Measurements from ENCODE around the gene MYOF.
"Not testable (repeated sequence)": the region's sequence is repeated elsewhere in the genome, so short reads cannot be mapped to it uniquely, and the experiment has no call there.

The MYOF gene

DNA sequence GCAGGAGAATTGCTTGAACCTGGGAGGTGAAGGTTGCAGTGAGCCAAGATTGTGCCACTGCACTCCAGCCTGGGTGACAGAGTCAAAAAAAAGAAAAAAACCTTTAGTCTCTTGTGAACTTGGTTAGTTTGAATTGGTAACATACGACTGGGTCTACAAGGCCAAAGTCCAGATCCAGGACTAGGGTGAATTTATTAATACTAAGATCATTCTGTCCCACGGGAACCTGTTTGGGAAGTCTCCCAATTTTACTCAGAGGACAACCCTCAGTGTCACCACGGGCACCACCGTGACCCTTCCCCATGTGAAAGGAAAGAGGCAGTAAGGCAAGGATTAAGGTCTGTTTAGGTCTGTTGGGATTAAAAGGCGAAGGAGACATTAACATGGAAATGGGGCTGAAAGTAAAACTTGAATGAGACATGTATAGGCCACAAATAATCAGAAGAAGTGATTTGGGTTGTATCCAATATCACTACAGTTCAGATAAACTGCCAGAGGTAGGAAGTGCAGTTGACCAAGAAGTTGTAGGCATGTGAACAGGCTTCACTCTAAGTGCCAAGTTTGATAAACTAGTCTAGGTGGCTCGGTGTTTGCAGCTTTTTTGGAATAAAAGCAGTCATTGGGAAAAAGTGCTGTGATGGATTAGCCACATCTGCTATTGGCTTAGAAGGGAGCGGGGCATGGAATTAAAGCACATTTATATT, 30.7 kb downstream of the MYOF start:
- no peak for DNase-seq

DNA sequence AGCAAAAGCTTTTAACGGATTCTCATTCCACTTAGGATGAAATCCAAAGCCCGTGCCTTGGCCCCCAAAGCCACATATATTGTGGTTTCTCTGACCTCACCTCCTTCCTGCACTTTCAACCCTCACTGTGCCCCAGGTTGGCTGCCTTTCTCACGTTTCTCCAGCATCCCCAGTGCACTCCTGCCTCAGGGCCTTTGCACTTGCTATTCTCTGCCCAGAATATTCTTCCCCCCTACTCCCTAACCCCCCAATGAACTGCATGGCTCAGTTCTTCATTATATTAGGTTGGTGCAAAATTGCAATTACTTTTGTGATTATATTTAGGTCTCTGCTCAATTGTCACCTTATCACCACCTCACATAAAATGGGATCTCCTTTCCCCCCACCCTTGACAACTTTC, 34.2 kb downstream of the MYOF start:
- DNase-seq = no peak

DNA sequence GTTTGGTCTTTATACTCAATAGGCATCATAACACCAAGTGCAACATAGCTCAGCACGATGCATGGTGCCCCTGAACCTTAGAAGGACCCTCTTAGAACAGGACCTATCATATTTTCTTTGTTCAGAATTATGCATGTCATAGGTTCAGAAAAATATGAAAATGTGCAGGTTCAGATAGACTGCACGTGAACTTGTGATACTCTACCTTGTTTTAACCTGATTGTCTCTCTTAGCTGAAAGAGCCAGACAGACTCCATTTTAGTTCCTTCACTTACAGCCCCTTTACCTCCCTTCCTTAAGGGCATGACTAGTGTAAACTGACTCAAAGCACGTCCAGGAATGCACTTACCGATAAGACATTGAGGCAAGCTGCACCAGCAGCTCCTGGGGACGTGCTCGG, 35.1 kb downstream of the MYOF start:
- DNase-seq = no peak

DNA sequence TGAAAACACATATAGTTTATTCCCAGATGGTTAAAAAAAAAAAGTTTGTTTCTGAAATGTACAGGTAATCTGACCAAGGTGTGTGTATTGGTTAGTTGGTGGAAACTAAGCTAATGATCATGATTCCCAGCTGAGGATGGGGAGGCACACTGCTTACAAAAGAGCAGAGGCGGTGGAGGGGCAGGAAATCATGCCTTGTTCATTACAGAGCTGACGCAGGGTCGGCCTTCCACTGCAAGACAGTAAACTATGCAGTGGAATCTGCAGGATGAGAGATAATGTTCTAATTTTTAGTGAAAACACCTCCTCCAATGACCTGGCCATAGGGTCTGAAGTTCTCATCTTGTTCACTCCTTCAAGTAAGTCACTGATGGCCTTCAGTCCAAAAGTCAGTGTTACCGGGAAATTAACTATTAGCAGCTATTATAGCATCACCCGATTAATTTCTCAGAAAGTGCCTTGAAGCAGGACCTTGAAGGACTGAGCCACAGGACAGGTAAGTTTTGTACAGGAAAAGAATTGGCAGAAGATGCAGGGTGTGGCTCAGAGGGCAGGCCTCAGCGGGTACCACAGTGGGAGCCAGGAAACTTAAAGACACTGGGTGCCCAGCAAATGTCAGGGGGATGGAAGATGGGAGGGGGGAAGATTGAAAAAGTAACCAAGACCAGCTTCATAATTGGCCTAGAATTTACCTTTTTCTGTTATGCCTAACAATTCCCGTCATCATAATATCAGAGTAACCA, 36.0 kb downstream of the MYOF start:
- no peak for DNase-seq

DNA sequence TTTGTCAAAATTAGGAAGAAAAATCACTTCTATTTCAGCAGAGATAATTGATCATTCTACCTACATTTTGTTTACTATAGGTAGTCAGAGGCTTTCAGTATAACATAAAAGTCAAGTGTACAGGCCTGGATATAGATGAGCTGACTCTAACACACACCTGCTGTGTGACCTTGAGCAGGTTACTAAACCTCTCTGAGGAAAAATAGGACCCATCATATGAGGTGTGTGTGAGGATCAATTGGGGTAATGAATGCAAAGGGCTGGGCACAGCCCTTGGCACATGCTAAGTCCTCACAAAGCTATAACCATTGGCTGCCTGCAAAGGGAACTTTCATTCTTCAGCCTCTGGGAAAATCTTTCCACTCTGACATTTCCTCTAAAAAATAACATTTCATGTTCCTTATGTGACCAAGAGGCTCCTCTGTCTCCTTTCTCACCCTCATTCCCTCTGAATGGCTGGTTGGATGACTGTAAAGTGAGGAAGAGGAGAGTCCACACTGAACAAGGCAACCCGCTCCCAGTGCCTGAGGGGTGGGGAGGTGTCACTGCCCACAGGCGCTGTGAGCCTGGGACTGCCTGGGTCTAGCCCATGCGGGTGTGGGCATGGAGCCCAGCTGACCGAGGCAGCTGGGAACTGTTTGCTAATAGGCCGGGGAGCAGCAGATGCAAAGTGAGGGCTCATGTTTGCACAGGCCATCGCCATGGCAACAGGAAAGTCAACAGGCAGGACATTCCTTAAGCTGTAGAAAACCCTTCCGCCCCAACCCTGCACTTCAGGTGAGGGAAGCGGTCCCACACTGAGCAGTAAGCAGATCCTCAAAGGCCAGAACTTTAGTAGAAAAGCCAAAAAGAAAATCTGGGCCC, 36.8 kb downstream of the MYOF start:
- no peak for DNase-seq

DNA sequence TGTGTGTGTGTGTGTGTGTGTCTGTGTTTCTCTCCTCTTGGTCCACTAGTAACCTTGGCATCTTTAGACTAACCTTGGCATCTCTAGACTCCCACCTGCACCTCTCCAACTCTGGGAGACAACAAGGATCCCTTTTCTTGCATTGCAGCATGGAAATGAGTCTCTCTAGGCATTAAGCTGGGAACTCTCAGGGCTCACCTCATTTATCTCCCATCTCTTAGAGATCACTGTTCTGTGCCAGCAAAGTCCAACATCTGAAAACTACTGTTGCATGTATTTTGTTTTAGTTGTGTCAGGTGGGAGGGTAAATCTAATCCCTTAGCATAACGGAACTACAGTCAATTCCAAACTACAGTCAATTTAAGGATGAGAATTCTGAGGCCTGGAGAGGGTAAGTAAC, 38.7 kb downstream of the MYOF start:
- no peak for DNase-seq

DNA sequence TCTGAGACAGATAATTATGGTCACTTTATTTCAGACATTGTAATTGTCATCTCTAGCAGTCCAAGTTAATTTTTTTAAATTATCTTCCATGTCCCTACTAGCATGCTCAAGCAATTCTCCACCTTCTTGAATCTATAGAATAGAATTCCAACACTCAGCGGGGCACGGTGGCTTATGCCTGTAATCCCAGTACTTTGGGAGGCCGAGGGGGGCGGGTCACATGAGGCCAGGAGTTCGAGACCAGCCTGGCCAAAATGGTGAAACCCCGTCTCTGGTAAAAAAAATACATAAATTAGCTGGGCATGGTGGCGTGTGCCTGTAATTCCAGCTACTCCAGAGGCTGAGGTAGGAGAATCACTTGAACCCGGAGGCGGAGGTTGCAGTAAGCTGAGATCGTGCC, 39.4 kb downstream of the MYOF start:
- DNase-seq = not testable (repeated sequence)

DNA sequence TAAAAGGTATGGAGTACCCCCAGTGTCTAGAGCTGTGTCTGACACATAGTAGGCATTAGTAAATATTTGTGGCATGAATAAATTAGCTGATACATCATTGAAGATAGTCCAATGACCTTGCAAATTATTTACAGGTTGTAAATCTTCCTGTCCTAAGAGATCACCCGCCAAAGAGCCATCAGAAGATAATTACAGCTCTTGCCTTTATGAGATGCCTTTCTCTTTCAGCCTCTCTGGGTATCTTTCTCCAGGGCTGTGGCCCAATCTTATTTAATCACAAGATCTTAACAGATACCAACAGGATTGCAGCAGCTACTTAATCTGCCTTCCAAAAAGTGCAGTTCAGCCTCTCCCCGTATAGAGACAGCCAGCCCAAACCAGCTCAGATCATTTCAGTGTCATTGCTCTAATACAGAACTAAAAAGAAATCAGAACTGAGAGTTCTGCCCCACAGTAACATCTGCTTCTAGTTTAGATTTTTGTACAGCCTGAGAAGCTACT, 41.5 kb downstream of the MYOF start:
- no peak for DNase-seq

DNA sequence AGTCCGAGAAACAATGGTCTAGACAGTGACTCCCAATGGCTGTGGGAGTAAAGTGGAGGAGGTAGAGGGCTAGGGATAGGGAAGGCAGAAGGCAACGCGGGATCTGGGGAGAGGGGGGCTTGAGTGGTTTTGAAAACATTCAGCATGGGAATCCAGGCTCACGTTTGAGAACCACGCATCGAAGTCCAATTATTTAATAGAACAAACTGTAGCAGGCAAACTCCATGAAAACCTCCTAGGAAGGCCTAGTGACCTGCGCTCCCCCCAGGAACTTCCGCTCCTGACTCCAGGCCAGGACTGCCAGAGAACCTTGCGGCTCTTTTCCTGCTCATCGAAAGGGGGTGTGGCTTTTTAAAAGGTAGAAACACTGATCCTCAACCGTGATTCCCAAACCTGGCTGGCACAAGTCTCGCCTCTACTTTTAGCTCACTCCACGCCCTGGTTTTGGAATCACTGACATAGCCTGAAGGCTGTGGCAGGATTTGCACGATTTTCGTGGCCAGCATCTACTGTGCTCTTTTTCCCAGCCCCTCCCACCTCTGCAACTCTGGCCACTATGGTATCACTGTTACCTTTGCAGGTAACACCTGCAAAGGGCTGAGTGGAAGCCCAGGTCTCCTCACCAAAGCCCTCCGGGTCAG, 43.4 kb downstream of the MYOF start:
- no peak for DNase-seq

DNA sequence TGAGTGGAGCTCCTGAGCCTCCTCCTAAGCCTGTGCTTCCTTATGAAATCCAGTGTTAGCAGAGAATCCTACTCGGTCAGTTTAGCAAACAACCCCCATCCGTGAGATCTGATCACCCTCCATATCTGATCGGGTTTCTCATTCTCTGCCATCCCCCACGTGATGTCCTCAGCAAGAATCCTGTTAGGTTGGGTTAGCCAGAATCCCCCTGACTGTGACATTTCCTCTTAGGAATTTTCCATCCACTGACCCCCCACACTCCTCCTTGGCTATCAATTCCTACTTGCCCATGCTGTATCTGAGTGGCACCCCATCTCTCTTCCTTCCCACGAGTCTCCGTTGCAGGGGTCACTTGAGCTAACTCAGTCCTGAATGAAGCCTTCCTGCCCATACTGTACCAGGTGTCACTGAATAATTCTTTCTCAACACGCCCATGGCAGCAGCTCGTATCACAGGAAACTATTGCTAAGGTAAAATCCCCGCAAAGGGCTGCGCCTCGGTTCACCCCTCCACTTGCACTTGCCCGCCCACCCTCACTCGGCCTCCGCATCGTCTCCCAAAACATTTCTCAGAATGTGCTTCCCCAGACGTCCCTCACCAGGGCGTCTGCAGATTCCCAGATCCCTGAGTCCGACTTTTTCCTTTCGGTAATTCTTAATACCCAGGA, 44.1 kb downstream of the MYOF start:
- no peak for DNase-seq

DNA sequence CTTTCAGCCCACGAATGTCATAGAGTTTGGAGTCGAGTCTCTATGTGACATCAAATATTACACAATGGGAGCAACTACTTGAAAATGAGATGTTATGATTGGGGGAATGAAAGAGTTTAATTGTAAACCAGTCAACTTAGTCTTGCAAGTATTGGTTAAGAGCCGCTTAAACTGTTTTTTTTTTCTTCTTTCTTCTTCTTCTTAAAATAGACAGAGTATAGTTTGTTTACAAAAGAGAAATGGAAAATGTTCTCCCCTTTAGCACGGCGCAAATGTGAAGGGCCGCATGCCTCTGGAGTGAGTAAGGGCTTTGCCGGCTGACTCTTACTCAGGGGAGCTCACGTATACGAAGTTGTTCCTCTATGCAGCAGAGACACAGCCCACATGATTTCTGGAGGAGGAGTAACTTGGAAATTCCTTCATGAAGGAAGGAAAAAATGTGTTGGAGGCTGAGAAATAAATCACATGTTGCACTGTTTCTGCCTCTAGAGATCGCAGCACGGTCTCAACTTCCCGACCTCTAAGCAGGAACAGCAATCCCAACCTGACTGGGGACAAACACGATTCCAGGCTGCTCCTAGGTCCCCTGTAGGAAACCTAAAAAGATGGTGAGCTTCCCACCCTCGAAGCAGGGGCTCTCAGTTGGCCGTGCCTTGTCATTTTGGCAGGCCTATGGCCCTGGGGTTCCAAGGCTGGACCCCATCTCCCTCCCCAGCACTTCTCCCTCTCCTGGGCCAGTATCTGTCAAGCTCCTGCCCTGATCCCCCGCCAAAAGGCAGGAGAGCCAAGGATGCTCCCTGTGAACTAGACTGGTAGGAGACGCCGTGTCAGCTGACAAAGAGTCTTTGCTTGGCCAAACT, 44.8 kb downstream of the MYOF start:
- DNase-seq = no peak

DNA sequence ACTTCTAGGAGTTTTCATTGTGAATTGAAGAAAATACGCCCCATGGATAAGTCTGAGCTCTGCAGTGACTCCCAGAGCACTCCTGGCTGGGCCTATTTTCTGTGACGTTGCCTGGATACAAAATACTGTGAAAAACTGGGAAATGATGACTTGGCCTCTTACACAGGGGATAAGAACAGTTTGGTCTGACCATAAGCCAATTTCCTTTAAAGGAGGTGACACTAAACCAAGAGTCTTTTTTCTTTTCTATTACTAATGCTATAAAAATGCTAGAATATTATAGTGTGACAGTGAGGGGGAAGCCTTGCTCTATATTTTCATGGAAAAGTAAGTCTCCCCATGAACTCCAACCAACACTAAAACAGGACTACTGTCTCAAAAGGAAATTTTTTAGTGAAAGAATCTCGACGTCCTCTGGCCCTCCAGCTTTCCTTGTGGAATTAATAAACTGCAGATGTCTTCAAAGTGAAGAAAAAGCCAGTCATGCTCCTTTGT, 45.5 kb downstream of the MYOF start:
- no peak for DNase-seq

DNA sequence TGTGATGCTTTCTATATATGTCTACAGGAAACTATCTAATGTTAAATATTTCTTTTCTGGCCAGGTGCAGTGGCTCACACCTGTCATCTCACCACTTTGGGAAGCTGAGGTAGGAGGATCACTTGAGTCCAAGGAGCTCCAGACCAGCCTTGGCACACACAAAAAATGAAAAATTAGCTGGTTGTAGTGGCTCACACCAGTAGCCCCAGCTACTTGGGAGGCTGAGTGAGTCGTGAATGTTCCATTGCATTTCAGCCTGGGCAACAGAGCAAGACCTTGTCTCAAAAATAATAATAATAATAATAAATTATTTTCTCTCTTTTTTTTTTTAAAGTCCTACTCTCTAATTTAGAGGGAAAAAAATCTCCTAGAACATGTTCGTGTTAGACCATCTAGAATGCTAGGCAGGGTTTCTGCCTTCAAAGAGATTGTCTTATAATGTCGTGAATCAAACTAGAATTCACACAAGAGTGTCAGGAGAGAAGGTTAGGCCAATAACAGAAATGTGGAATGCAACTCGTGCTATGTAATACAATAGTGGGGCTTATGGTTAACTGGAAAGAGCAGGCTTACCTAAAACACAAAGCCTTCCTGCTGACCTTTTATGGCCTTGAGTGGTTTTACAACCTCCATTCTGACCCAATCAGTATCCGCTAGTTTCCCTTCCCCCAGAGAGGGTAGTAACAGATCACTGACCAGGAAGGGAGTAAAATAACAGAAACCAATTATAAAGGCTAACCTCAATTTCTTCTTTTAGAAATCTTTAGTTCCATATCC, 46.3 kb downstream of the MYOF start:
- no peak for DNase-seq

DNA sequence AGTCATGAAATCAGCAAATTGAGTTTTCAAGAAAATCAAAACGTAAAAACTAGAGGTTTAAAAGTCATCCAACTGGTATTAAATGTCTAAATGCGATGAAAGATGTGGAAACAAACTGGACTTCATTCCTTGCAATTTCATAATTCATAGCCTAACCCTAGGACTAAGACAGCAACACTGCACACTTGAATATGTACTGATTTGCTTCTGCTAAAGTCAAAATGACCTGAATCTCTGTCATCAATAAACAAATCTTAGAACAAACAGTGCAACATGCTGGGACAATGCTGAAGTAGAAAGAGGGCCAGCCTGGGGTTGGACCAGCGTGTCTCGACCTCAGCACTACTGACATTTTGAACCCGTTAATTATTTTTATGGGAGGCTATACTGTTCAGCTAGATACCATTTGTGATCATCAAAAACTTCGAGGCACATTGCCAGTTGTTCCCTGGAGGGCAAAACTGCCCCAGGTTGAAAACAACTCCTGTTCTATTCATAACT, 47.1 kb downstream of the MYOF start:
- DNase-seq = no peak

DNA sequence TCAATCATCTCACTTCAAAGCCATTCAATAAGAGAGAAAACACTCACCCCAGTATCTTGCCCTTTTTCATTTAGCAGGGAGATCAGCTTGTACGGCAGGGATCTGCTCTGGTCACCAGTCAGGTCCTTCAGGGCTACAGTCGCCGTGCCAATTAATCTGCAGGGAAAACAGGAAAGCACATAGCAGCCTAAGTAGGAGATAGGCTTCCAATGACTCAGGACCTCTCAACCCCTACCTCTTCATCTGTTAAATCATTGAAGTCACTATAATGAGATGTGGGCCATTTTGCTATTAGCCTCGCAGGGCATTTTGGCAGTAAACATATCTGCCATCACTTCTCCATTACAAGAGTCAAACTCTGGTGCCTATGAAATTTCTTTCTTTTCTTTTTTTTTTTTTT, 50.8 kb downstream of the MYOF start:
- no peak for DNase-seq

DNA sequence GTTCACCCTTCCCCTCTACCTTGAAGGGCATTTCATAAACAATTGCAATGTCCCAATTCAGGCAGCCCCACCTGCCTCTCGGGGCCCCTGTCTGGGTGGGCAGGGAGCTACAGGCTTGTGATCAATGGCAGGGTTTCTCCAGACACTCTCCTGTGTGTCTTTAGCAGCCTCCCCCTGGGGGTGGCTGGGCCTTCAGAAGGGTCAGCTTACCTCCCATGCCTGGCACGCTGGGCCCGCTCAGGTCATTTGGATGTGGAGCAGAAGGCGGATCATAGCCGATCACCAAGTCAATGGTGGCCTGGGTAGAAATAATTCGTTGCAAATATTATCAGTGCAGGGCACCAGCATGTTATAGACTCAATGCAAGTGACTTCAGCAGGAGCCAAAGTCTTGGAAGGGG, 56.3 kb downstream of the MYOF start:
- no peak for DNase-seq

DNA sequence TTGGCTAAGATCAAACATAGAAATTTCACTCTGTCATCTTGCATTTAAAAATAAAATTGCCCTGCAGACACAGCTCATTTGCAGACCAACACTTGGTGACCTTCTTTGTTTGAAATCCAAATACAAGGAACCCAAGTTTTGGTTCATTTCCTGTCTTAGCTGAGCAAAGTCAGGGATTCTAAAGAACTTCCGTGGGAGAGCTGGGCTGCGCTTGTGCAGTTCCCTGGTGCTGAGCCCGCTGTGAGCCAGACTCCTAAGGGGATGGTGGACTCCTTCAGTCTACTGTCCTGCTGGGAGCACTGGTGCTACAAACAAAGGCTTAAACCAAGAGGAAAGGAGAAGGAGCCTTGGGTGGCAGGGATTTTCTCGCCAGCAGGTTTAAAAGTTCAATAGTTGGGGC, 60.0 kb downstream of the MYOF start:
- no peak for DNase-seq

DNA sequence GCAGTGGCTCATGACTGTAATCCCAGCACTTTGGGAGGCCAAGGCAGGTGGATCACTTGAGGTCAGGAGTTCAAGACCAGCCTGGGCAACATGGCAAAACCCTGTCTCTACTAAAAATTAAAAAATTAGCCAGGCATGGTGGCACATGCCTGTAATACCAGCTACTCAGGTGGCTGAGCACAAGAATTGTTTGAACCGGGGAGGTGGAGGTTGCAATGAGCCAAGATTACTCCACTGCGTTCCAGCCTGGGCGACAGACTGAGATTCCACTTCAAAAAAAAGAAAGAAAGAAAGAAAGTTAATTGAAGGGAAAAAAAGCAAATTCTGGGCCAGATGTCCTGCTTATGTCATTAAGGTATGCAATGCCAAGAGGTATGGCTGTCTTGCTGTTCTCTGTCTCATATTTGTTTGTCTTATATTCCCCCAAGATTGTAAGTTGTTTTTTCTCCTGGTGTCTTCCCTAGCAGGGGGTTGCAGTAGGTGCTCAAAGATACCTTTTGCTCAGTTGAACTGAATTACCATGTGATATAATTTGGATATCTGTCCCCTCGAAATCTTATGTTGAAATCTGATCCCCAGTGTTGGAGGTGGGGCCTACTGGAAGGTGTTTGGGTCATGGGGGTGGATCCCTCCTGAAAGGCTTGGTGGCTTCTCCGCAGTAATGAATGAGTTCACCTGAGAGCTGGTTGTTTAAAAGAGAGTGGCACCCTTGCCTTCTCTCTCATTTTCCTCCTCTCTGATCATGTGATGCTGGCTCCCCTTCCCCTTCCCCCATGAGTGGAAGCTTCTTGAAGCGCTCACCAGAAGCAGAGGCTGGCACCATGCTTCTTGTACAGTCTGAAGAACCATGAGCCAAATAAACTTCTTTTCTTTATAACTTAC, 60.9 kb downstream of the MYOF start:
- DNase-seq = no peak

DNA sequence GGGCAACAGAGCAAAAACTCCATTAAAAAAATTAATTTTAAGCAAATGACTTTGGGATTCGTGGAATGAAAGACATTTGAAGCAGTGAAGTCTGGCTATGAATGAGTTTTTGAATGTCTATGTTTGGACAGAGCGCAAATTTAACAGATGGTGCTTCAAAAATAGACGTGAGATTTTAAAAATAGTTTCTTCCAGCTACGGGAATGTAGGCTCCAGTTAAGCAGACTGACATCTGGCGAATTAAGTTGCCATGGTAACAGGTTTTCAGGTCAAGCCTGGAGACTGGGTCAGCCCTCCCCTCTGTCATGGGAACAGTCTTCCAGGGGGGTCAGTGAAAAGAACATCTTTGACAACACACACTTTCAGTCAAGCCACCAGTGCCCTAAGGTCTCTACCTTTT, 62.0 kb downstream of the MYOF start:
- no peak for DNase-seq
